DND-41 (cell line): ENCODE results near the gene MSI2.
A peak's percentile ranks its signal among the peaks of the same experiment; 100 is the strongest.

ENCODE experiments used
- ATAC-seq: fragments of 200-7000 bp; cut with Tn5 transposase; 3 replicates; pipeline ENCODE4 v1.9.1; 2021; ENCODE audit warnings: low read depth; ENCODE audit not compliant: insufficient read depth
- DNase-seq: peaks from one replicate; pipeline ENCODE4 v3.0.0-alpha.2; 2020
- H2AFZ ChIP-seq: 2 replicates; pipeline ENCODE4 v1.6.0; 2012; ENCODE audit warnings: low read depth, low read length
- H3K27ac ChIP-seq: 2 replicates; pipeline ENCODE4 v1.5.1; 2012; ENCODE audit warnings: low read length, inconsistent platforms
- H3K27me3 ChIP-seq: fragments of 200-600 bp; sonication (generic); 2 replicates; pipeline ENCODE4 v1.6.0; 2012; ENCODE audit warnings: low read length, mild to moderate bottlenecking, inconsistent platforms; ENCODE audit not compliant: insufficient read depth, poor library complexity
- H3K36me3 ChIP-seq: 2 replicates; pipeline ENCODE4 v1.5.1; 2012; ENCODE audit warnings: low read length, inconsistent platforms; ENCODE audit not compliant: insufficient read depth
- H3K4me1 ChIP-seq: 2 replicates; pipeline ENCODE4 v1.5.1; 2012; ENCODE audit warnings: mild to moderate bottlenecking, low read length; ENCODE audit not compliant: insufficient read depth
- H3K4me2 ChIP-seq: 2 replicates; pipeline ENCODE4 v1.6.0; 2012; ENCODE audit warnings: mild to moderate bottlenecking, moderate library complexity, low read length, inconsistent platforms; ENCODE audit not compliant: insufficient read depth
- H3K4me3 ChIP-seq, 2 experiments: fragments of 200-600 bp in 1 of 2; shearing (Covaris generic) in 1 of 2; 2 replicates each; pipeline ENCODE4 v1.5.1; 2012 to 2016; ENCODE audit warnings: inconsistent platforms in 2 of 2, low read length in 2 of 2, mild to moderate bottlenecking in 2 of 2, low read depth in 1 of 2, moderate library complexity in 1 of 2
- H3K79me2 ChIP-seq: 2 replicates; pipeline ENCODE4 v1.6.0; 2012; ENCODE audit warnings: low read length, inconsistent platforms; ENCODE audit not compliant: insufficient read depth
- H3K9ac ChIP-seq: 2 replicates; pipeline ENCODE4 v1.6.0; 2012; ENCODE audit warnings: low read depth, mild to moderate bottlenecking, inconsistent platforms, low read length, moderate library complexity
- H3K9me3 ChIP-seq: 2 replicates; pipeline ENCODE4 v1.5.1; 2012; ENCODE audit warnings: low read length, moderate library complexity, mild to moderate bottlenecking, inconsistent platforms; ENCODE audit not compliant: insufficient read depth, severe bottlenecking
- H4K20me1 ChIP-seq: 2 replicates; pipeline ENCODE4 v1.6.0; 2012; ENCODE audit warnings: low read length; ENCODE audit not compliant: insufficient read depth
- CTCF ChIP-seq: IDR thresholded peaks from 2 replicates; pipeline ENCODE4 v1.5.1; 2012; ENCODE audit warnings: borderline replicate concordance, low read length, moderate library complexity, mild to moderate bottlenecking; ENCODE audit not compliant: poor library complexity, severe bottlenecking; ENCODE audit errors: extremely low read depth
- EZH2 ChIP-seq: IDR thresholded peaks from 3 replicates; pipeline ENCODE4 v1.6.1; 2012; ENCODE audit warnings: borderline replicate concordance, low read depth, mild to moderate bottlenecking, moderate library complexity, low read length, inconsistent platforms; ENCODE audit not compliant: severe bottlenecking

The MSI2 gene

GRCh38 chr17:57513569-57513968 lies 257.2 kb downstream of the MSI2 start:
- Histone ChIP-seq H3K27me3 (no peaks in the 10 kb centered on the region), H3K4me1 (peaks cover 92% of the 10 kb centered on the region), H3K9me3 (no peaks in the 10 kb centered on the region), H3K9ac (no peak overlapping the region), H2AFZ (no peak overlapping the region), H3K79me2 (peaks cover 100% of the 10 kb centered on the region), H3K27ac (peak overlapping the region; percentile 70), H3K4me2 (no peak overlapping the region), H3K36me3 (peaks cover 86% of the 10 kb centered on the region), H3K4me3 (no peak overlapping the region), H4K20me1 (0 out of 2 replicates have a peak, but pooled peaks cover 6% of the 10 kb centered on the region)
- ATAC-seq (no peak), DNase-seq (no peak)
- no peak for TF ChIP-seq EZH2
- TF ChIP-seq CTCF: no peak

GRCh38 chr17:57514614-57515013 lies 258.3 kb downstream of the MSI2 start:
- ATAC-seq (no peak), DNase-seq (no peak)
- H3K9me3 ChIP-seq: no peaks in the 10 kb centered on the region
- H3K36me3 ChIP-seq: peaks cover 87% of the 10 kb centered on the region
- H4K20me1 ChIP-seq: 0 out of 2 replicates have a peak, but pooled peaks cover 5% of the 10 kb centered on the region
- TF ChIP-seq CTCF (no peak), EZH2 (no peak)
- no peak overlapping the region for H3K9ac ChIP-seq
- peak overlapping the region; percentile 70 for H3K27ac ChIP-seq
- peaks cover 94% of the 10 kb centered on the region for H3K4me1 ChIP-seq
- H2AFZ ChIP-seq: no peak overlapping the region
- peaks cover 100% of the 10 kb centered on the region for H3K79me2 ChIP-seq
- H3K4me2 ChIP-seq: no peak overlapping the region
- H3K27me3 ChIP-seq: no peaks in the 10 kb centered on the region
- H3K4me3 ChIP-seq: no peak overlapping the region

- H3K4me2 ChIP-seq: no peak overlapping the region
- DNase-seq (no peak), ATAC-seq (no peak)
- H3K79me2 ChIP-seq: peaks cover 100% of the 10 kb centered on the region
- H3K4me3 ChIP-seq: no peak overlapping the region
- H2AFZ ChIP-seq: no peak overlapping the region
- H4K20me1 ChIP-seq: 0 out of 2 replicates have a peak, but pooled peaks cover 3% of the 10 kb centered on the region
- H3K36me3 ChIP-seq: peaks cover 85% of the 10 kb centered on the region
- H3K27me3 ChIP-seq: no peaks in the 10 kb centered on the region
- TF ChIP-seq CTCF (no peak), EZH2 (no peak)
- no peaks in the 10 kb centered on the region for H3K9me3 ChIP-seq
- H3K4me1 ChIP-seq: peaks cover 97% of the 10 kb centered on the region
- no peak overlapping the region for H3K9ac ChIP-seq
- peak overlapping the region; percentile 83 for H3K27ac ChIP-seq
Measured at GRCh38 chr17:57515662-57516211, 259.4 kb downstream of the MSI2 start.
